ENCODE data around the gene ZBED3.

ZBED3 gene

DNA sequence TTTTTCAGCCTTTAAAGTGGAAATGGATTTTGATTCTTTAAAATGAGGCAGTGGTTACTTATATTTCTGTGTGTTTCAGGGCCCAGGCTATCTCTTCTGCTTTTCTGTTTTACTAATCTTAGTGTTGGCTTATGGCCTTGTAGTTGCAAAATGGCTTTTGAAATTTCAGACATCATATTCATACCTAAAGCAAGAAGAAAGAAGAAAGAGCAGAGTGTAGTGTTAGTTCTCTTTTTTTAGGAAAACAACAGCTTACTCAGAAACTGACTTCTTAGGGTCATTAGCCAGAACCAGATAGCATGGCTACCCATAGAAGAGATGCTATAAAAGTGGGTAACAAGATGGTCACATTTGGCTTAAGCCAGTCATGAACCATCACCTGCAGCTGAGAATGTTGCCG, 20.9 kb downstream of the ZBED3 start:
- H3K4me1 ChIP-seq (ENCODE audit: low read depth, poor library complexity, severe bottlenecking): peaks cover 18% of the 10 kb centered on the region
- TF ChIP-seq, protein P1, sequence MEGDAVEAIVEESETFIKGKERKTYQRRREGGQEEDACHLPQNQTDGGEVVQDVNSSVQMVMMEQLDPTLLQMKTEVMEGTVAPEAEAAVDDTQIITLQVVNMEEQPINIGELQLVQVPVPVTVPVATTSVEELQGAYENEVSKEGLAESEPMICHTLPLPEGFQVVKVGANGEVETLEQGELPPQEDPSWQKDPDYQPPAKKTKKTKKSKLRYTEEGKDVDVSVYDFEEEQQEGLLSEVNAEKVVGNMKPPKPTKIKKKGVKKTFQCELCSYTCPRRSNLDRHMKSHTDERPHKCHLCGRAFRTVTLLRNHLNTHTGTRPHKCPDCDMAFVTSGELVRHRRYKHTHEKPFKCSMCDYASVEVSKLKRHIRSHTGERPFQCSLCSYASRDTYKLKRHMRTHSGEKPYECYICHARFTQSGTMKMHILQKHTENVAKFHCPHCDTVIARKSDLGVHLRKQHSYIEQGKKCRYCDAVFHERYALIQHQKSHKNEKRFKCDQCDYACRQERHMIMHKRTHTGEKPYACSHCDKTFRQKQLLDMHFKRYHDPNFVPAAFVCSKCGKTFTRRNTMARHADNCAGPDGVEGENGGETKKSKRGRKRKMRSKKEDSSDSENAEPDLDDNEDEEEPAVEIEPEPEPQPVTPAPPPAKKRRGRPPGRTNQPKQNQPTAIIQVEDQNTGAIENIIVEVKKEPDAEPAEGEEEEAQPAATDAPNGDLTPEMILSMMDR (conservative IDR thresholded peaks at IDR 0.05; ENCODE audit: low read depth, low read length): no peak
- H3K27ac ChIP-seq: no peak overlapping the region
- H3K27me3 ChIP-seq (ENCODE audit: insufficient read depth, low read depth): no peaks in the 10 kb centered on the region
- 0 out of 2 replicates have a peak, but pooled peaks cover 3% of the 10 kb centered on the region for H3K36me3 ChIP-seq (ENCODE audit: insufficient read depth)
- no peaks in the 10 kb centered on the region for H4K20me1 ChIP-seq (ENCODE audit: insufficient read depth)
- H3K4me2 ChIP-seq: no peak overlapping the region
- no peak overlapping the region for H3K9ac ChIP-seq
- H2AFZ ChIP-seq (ENCODE audit: low read depth): no peak overlapping the region
- H3K79me2 ChIP-seq (ENCODE audit: insufficient read depth, low read depth): no peaks in the 10 kb centered on the region
- no peak overlapping the region for H3K4me3 ChIP-seq (IDR thresholded peaks at IDR 0.05; ENCODE audit: insufficient read depth, low read depth, low read length)

DNA sequence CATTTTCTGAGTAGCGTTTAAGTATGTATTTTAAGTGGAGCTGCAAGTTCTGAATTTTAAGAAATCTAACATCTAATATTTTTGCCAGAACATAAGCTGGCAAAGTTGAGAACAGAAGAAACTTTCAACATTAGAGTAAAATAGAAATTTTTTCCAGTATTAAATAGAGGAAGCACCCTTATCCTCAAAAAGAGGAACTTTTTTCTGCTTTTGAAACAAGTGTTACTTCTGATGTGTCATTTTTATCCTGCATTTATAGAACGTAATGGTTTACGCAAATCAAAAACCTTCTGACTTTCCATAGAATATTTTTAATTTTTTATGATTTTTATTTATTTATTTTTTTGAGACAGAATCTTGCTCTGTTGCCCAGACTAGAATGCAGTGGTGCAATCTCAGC, 21.8 kb downstream of the ZBED3 start:
- TF ChIP-seq, protein P1 (conservative IDR thresholded peaks at IDR 0.05; ENCODE audit: low read depth, low read length): no peak
- Histone ChIP-seq H3K27ac (no peak overlapping the region), H4K20me1 (ENCODE audit: insufficient read depth) (no peaks in the 10 kb centered on the region), H3K4me3 (IDR thresholded peaks at IDR 0.05; ENCODE audit: insufficient read depth, low read depth, low read length) (no peak overlapping the region), H3K9ac (no peak overlapping the region), H3K4me1 (ENCODE audit: low read depth, poor library complexity, severe bottlenecking) (peaks cover 18% of the 10 kb centered on the region), H3K27me3 (ENCODE audit: insufficient read depth, low read depth) (no peaks in the 10 kb centered on the region), H2AFZ (ENCODE audit: low read depth) (no peak overlapping the region), H3K79me2 (ENCODE audit: insufficient read depth, low read depth) (no peaks in the 10 kb centered on the region), H3K4me2 (no peak overlapping the region), H3K36me3 (ENCODE audit: insufficient read depth) (0 out of 2 replicates have a peak, but pooled peaks cover 5% of the 10 kb centered on the region)

DNA sequence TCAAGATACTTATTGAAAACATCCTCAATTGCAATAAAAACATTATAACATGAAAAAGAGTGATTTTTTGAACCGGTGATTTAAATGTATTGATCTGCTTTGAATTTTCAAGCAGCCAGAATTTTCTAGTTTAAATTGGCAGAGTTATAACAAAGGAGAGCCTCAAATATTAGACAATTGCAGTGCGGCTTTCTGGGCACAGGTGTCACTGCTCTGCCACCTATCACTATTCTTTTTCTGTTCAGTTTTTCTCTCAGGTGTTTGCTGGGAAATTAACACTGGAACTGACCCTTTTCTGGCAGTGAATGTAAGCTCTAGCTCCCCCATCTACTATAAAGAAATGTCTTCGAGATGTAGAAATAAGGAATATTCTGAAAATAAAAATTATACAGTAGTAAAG, 23.0 kb downstream of the ZBED3 start:
- Histone ChIP-seq H3K27ac (no peak overlapping the region), H3K9ac (no peak overlapping the region), H4K20me1 (ENCODE audit: insufficient read depth) (no peaks in the 10 kb centered on the region), H3K4me3 (IDR thresholded peaks at IDR 0.05; ENCODE audit: insufficient read depth, low read depth, low read length) (no peak overlapping the region), H3K36me3 (ENCODE audit: insufficient read depth) (0 out of 2 replicates have a peak, but pooled peaks cover 5% of the 10 kb centered on the region), H2AFZ (ENCODE audit: low read depth) (no peak overlapping the region), H3K4me1 (ENCODE audit: low read depth, poor library complexity, severe bottlenecking) (peaks cover 18% of the 10 kb centered on the region), H3K79me2 (ENCODE audit: insufficient read depth, low read depth) (no peaks in the 10 kb centered on the region), H3K4me2 (no peak overlapping the region), H3K27me3 (ENCODE audit: insufficient read depth, low read depth) (no peaks in the 10 kb centered on the region)
- TF ChIP-seq, protein P1 (conservative IDR thresholded peaks at IDR 0.05; ENCODE audit: low read depth, low read length): no peak; the same call in 1 of the 2 replicates

DNA sequence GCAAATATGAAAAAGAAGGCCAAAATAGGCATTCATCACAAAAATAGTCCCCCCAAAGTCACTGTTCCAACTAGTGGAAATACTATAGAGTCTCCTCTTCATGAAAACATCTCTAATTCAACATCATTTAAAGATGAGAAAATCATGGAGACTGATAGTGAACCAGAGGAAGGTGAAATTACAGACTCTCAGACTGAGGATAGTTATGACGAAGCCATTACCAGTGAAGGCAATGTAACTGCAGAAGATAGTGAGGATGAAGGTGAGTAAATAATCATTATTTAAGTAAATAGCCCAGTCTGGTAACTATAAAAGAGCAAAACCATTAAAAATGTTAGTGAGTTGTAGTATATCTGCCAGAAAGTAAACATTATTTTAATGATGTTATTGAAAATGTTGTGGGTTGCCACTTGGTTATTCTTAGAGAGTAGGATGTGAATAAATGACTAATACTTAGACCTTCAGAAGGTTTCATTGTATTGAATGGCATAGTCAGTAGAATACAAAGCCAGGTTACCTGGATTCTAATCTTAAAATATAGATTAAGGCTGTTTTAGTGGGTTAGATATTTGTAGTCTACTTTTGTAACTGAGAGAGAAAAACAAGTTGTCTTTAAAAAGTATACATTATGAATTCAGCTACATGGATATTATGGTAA, 40.5 kb downstream of the ZBED3 start:
- H3K27ac ChIP-seq: no peak overlapping the region
- H3K9ac ChIP-seq: no peak overlapping the region
- H3K27me3 ChIP-seq (ENCODE audit: insufficient read depth, low read depth): no peaks in the 10 kb centered on the region
- H2AFZ ChIP-seq (ENCODE audit: low read depth): no peak overlapping the region
- TF ChIP-seq, protein P1 (conservative IDR thresholded peaks at IDR 0.05; ENCODE audit: low read depth, low read length): no peak
- H3K36me3 ChIP-seq (ENCODE audit: insufficient read depth): no peaks in the 10 kb centered on the region
- H3K4me2 ChIP-seq: no peak overlapping the region
- H4K20me1 ChIP-seq (ENCODE audit: insufficient read depth): no peaks in the 10 kb centered on the region
- no peaks in the 10 kb centered on the region for H3K79me2 ChIP-seq (ENCODE audit: insufficient read depth, low read depth)
- H3K4me3 ChIP-seq (IDR thresholded peaks at IDR 0.05; ENCODE audit: insufficient read depth, low read depth, low read length): no peak overlapping the region
- no peaks in the 10 kb centered on the region for H3K4me1 ChIP-seq (ENCODE audit: low read depth, poor library complexity, severe bottlenecking)

Data from KMS-11 (cell line).